Esophagus muscularis mucosa (tissue), 4 donors: ENCODE data around the gene NLRP3.

Experiments
- CTCF ChIP-seq, 3 experiments: fragments of 200-600 bp in 2 of 3; fragments of 450-650 bp in 1 of 3; sonication (generic) in 2 of 3; IDR thresholded peaks; one replicate each; pipeline ENCODE4 v1.5.1; 2017 to 2019; ENCODE audit warnings: antibody characterized with exemption in 3 of 3, mild to moderate bottlenecking in 2 of 3, moderate library complexity in 1 of 3
- EP300 ChIP-seq: sonication (generic); formaldehyde crosslinking; IDR thresholded peaks from one replicate; pipeline ENCODE4 v1.6.1; 2017; ENCODE audit warnings: antibody characterized with exemption
- POLR2A ChIP-seq: fragments of 450-650 bp; IDR thresholded peaks from one replicate; pipeline ENCODE4 v1.6.1; 2017; ENCODE audit warnings: antibody characterized with exemption, moderate library complexity, mild to moderate bottlenecking, low read depth
- POLR2AphosphoS5 ChIP-seq, 2 donors: sonication (generic); formaldehyde crosslinking; IDR thresholded peaks; one replicate each; pipeline ENCODE4 v1.6.1; 2017; ENCODE audit warnings: antibody characterized with exemption in 2 of 2

- TF ChIP-seq POLR2AphosphoS5 (IDR thresholded peaks at IDR 0.05) (no peak), CTCF (IDR thresholded peaks at IDR 0.05) (no peak), POLR2A (no peak), EP300 (no peak)
Measured at GRCh38 chr1:247435030-247435758, 19.2 kb downstream of the NLRP3 start.
